CMK (cell line): ENCODE data around the gene OR8D1.
"Not testable (repeated sequence)": the region's sequence is repeated elsewhere in the genome, so short reads cannot be mapped to it uniquely, and the experiment has no call there.

ENCODE experiments used
- DNase-seq: peaks from one replicate; pipeline ENCODE4 v3.0.0-alpha.2; 2010; ENCODE audit warnings: low read depth

OR8D1 gene

GRCh38 chr11:124285610-124286344 lies 28.0 kb downstream of the OR8D1 start:
- no peak for DNase-seq

DNA sequence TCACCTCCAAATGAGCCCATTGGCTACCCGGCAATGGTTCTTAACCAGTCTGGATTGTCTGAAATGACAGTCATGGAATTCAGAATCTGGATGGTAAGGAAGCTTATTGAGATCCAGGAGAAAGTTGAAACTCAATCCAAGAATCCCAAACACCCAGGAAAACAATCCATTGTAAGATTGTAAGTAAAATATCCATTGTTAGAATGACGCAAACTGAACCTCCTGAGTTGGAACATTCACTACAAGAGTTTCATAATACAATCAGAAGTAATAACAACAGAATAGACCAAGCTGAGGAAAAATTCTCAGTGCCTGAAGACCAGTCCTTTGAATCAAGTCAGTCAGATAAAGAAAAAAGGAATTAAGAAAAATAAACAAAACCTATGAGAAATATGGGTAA lies 35.5 kb downstream of the OR8D1 start:
- DNase-seq, result no peak

GRCh38 chr11:124277804-124278203 lies 35.9 kb downstream of the OR8D1 start:
- no peak for DNase-seq

DNA sequence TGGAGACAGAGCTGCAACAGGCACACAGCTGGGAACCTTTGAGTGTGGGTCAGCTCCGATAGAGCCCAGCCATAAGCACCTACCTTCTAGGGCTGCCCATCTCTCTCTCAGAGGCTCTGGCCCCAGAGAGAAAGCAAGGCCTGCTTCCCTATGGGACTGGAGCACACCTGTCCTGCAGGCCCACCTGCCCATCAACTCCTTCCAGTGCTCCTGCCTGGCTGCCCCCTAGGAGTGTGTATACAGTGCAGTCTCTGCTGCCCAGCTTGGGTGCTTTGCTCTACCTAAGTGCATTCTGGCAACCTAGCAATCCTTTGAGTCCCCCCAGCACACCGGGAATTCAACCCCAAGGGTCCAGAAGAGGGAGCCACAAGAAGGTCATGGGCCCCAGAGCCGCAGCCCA lies 36.5 kb downstream of the OR8D1 start:
- DNase-seq, result no peak

- peak; percentile 66 for DNase-seq
Observed at GRCh38 chr11:124276081-124276480, 37.7 kb downstream of the OR8D1 start.

- DNase-seq, result no peak
Observed at GRCh38 chr11:124274000-124274399, 39.7 kb downstream of the OR8D1 start.

DNA sequence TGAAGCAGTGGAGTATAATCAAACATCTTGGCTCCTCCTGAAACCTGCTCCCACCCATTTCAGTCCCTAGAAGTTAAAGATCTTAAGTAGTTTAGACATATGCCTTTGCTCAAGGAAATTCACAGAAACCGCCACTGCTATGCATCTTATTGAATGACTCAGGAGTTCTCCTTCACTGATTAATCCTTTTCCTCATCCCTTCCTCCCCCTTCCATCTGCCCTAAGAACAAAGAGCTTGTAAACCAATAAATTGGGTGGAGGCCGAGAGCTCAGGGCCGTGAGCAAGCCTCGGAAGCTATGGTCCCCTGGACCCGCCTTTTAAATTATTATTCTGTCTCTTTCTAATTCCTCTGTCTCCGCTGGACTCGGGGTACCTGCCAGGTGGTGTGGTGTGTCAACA lies 42.9 kb downstream of the OR8D1 start:
- not testable (repeated sequence) for DNase-seq

DNA sequence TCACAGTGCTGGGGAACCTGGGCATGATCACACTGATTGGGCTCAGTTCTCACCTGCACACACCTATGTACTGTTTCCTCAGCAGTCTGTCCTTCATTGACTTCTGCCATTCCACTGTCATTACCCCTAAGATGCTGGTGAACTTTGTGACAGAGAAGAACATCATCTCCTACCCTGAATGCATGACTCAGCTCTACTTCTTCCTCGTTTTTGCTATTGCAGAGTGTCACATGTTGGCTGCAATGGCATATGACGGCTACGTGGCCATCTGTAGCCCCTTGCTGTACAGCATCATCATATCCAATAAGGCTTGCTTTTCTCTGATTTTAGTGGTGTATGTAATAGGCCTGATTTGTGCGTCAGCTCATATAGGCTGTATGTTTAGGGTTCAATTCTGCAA lies 48.7 kb downstream of the OR8D1 start:
- DNase-seq, result not testable (repeated sequence)

GRCh38 chr11:124256076-124256475 lies 57.7 kb downstream of the OR8D1 start, which contains the start of gene OR8G5:
TSS of gene OR8G5 (plus strand) at chr11:124256376. CDS start at chr11:124264932, 8,556 bp downstream.
- DNase-seq, result no peak
